ENCODE results near the gene PTH2. TPM values are rescaled to one million over a fixed set of nuclear protein-coding genes. Genes with fewer than 3 reads are reported as not detected.

Gene PTH2
- total RNA-seq, 1 donor from 2014 or later: not detected

DNA sequence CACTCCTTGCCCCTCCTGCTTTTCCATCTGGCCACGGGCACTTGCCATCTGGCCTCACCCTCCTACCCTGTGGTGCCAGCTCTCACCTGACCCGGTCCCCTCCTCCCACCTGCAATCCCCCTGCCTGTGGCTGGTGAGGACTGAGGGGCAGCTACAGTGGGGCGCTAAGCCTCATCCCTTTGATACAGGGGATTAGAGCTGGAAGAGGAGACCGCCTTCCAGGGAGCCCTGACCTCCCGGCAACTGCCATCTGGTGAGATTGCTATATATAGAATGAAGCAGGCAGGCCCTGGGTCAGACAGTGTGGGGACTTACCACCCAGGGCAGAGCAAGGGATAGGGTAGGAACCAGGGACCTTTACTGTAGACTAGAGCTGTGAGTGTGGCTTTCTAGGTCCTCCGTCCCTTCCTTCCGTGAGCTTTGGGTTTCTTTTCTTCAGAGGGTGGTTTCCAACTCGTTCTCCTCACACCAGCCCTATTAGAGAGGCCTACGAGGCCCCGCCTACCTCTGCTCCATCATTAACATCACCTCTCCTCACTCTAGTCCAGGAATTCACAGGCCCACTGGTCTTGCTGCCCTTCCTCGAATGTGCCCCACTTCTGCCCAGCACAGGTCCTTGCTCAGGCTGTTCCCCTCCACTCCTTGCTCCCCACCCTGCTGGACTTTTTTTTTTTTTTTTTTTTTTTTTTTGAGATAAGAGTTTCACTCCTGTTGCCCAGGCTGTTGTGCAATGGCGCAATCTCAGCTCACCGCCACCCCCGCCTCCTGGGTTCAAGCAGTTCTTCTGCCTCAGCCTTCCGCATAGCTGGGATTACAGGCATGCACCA lies 27.4 kb downstream of the PTH2 start:
- Histone ChIP-seq H3K9ac (ENCODE audit: low read length) (no peak overlapping the region), H3K36me3 (ENCODE audit: insufficient read depth, low read length) (no peaks in the 10 kb centered on the region), H4K20me1 (ENCODE audit: insufficient read depth, low read length) (no peaks in the 10 kb centered on the region), H3K27me3 (ENCODE audit: insufficient read depth, low read length) (peaks cover 2% of the 10 kb centered on the region), H3K4me1 (ENCODE audit: insufficient read depth, low read length) (no peaks in the 10 kb centered on the region), H2AFZ (ENCODE audit: low read depth, low read length) (no peak overlapping the region), H3K27ac (ENCODE audit: low read depth, low read length) (no peak overlapping the region), H3K79me2 (ENCODE audit: insufficient read depth, low read length) (no peaks in the 10 kb centered on the region), H3K9me3 (ENCODE audit: insufficient read depth, low read depth, low read length) (no peaks in the 10 kb centered on the region), H3K4me3 (ENCODE audit: insufficient read depth, low read depth, low read length) (no peak overlapping the region), H3K4me2 (ENCODE audit: low read length) (no peak overlapping the region)
- DNase-seq (ENCODE audit: low read depth) (no peak), FAIRE-seq (no peak)
- H3K27ac Mint-ChIP-seq (ENCODE audit: unreplicated experiment): no peak overlapping the region
- H3K36me3 Mint-ChIP-seq (ENCODE audit: low read depth, unreplicated experiment): no peaks in the 10 kb centered on the region
- TF ChIP-seq, protein P1, sequence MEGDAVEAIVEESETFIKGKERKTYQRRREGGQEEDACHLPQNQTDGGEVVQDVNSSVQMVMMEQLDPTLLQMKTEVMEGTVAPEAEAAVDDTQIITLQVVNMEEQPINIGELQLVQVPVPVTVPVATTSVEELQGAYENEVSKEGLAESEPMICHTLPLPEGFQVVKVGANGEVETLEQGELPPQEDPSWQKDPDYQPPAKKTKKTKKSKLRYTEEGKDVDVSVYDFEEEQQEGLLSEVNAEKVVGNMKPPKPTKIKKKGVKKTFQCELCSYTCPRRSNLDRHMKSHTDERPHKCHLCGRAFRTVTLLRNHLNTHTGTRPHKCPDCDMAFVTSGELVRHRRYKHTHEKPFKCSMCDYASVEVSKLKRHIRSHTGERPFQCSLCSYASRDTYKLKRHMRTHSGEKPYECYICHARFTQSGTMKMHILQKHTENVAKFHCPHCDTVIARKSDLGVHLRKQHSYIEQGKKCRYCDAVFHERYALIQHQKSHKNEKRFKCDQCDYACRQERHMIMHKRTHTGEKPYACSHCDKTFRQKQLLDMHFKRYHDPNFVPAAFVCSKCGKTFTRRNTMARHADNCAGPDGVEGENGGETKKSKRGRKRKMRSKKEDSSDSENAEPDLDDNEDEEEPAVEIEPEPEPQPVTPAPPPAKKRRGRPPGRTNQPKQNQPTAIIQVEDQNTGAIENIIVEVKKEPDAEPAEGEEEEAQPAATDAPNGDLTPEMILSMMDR (IDR thresholded peaks at IDR 0.05; ENCODE audit: insufficient read depth, low read depth, low read length): no peak
- TF ChIP-seq EZH2 (IDR thresholded peaks at IDR 0.05; ENCODE audit: insufficient read depth, low read length): no peak
- no peaks in the 10 kb centered on the region for H3K4me1 Mint-ChIP-seq (ENCODE audit: low read depth, unreplicated experiment)
- no peaks in the 10 kb centered on the region for H3K9me3 Mint-ChIP-seq (ENCODE audit: unreplicated experiment)
- peaks cover 50% of the 10 kb centered on the region for H3K27me3 Mint-ChIP-seq (ENCODE audit: low read depth, unreplicated experiment)
- no peak overlapping the region for H3K4me3 Mint-ChIP-seq (ENCODE audit: unreplicated experiment)

GRCh38 chr19:49393881-49394280 lies 29.4 kb downstream of the PTH2 start:
- FAIRE-seq (no peak), DNase-seq (ENCODE audit: low read depth) (no peak)
- Histone ChIP-seq H4K20me1 (ENCODE audit: insufficient read depth, low read length) (no peaks in the 10 kb centered on the region), H2AFZ (ENCODE audit: low read depth, low read length) (no peak overlapping the region), H3K36me3 (ENCODE audit: insufficient read depth, low read length) (no peaks in the 10 kb centered on the region), H3K9me3 (ENCODE audit: insufficient read depth, low read depth, low read length) (no peaks in the 10 kb centered on the region), H3K27ac (ENCODE audit: low read depth, low read length) (no peak overlapping the region), H3K4me3 (ENCODE audit: insufficient read depth, low read depth, low read length) (no peak overlapping the region), H3K4me1 (ENCODE audit: insufficient read depth, low read length) (no peaks in the 10 kb centered on the region), H3K9ac (ENCODE audit: low read length) (no peak overlapping the region), H3K79me2 (ENCODE audit: insufficient read depth, low read length) (no peaks in the 10 kb centered on the region), H3K27me3 (ENCODE audit: insufficient read depth, low read length) (peaks cover 2% of the 10 kb centered on the region), H3K4me2 (ENCODE audit: low read length) (no peak overlapping the region)
- Mint-ChIP-seq H3K4me3 (ENCODE audit: unreplicated experiment) (no peak overlapping the region), H3K9me3 (ENCODE audit: unreplicated experiment) (no peaks in the 10 kb centered on the region), H3K4me1 (ENCODE audit: low read depth, unreplicated experiment) (no peaks in the 10 kb centered on the region), H3K36me3 (ENCODE audit: low read depth, unreplicated experiment) (no peaks in the 10 kb centered on the region), H3K27ac (ENCODE audit: unreplicated experiment) (no peak overlapping the region), H3K27me3 (ENCODE audit: low read depth, unreplicated experiment) (peaks cover 52% of the 10 kb centered on the region)
- no peak for TF ChIP-seq EZH2 (IDR thresholded peaks at IDR 0.05; ENCODE audit: insufficient read depth, low read length)
- TF ChIP-seq, protein P1 (IDR thresholded peaks at IDR 0.05; ENCODE audit: insufficient read depth, low read depth, low read length): no peak
